Uterus (tissue), 4 donors: ENCODE results near the gene BAIAP2. TPM values are rescaled to one million over a fixed set of nuclear protein-coding genes. Genes with fewer than 3 reads are reported as not detected.

Source experiments
- DNase-seq, 2 donors: peaks; one replicate each; pipeline ENCODE4 v3.0.0-alpha.2; 2019 to 2020
- H3K27ac ChIP-seq, 2 donors: fragments of 200-600 bp; sonication (generic); 1 replicate in 1 of 2; 2 replicates in 1 of 2; pipeline ENCODE4 v1.5.1; 2016 to 2018
- H3K27me3 ChIP-seq, 2 donors: fragments of 200-600 bp; sonication (generic); one replicate each; pipeline ENCODE4 v1.5.1; 2018 to 2019; ENCODE audit warnings: control low read depth in 1 of 2
- H3K36me3 ChIP-seq, 2 donors: fragments of 200-600 bp; sonication (generic); one replicate each; pipeline ENCODE4 v1.5.1; 2019; ENCODE audit warnings: control low read depth in 1 of 2
- H3K4me1 ChIP-seq, 2 donors: fragments of 200-600 bp; sonication (generic); one replicate each; pipeline ENCODE4 v1.5.1; 2018 to 2019; ENCODE audit warnings: control low read depth in 1 of 2
- H3K4me3 ChIP-seq, 2 donors: fragments of 200-600 bp; sonication (generic); 1 replicate in 1 of 2; 2 replicates in 1 of 2; pipeline ENCODE4 v1.5.1; 2018 to 2019; ENCODE audit warnings: mild to moderate bottlenecking in 1 of 2
- H3K9me3 ChIP-seq, 2 donors: fragments of 200-600 bp; sonication (generic); one replicate each; pipeline ENCODE4 v1.5.1; 2019; ENCODE audit warnings: control low read depth in 1 of 2
- CTCF ChIP-seq, 4 experiments: fragments of 200-600 bp in 2 of 4; fragments of 450-650 bp in 2 of 4; sonication (generic) in 2 of 4; IDR thresholded peaks; one replicate each; pipeline ENCODE4 v1.5.1; 2016 to 2019; ENCODE audit warnings: antibody characterized with exemption in 4 of 4, mild to moderate bottlenecking in 2 of 4, moderate library complexity in 1 of 4
- POLR2A ChIP-seq, 2 donors: fragments of 450-650 bp; IDR thresholded peaks; one replicate each; pipeline ENCODE4 v1.6.1; 2016; ENCODE audit warnings: antibody characterized with exemption in 2 of 2, mild to moderate bottlenecking in 1 of 2, moderate library complexity in 1 of 2
- intact Hi-C: fragments of 100-400 bp; cut with DNase I; formaldehyde crosslinking; loops from one replicate; pipeline ENCODE4 v1.15.1; 2023; ENCODE audit warnings: low total_unique reads
- total RNA-seq, 4 donors: library from RNA; depleted of rRNA in 3 of 4; stranded (reverse); fragments of >200 nt in 3 of 4; gene quantifications; one replicate each; pipeline versions ENCODE4 v1.1.0 to v1.2.4, GENCODE V29; 2014 to 2023
- donor health status: DM: yes; HTN: yes; CAD: no.

BAIAP2 gene
- total RNA-seq, 4 donors from 2014 or later = 16.5 to 70.7 (median 45.8) TPM

- DNase-seq = no peak
- Histone ChIP-seq H3K9me3 (no peaks in the 10 kb centered on the region), H3K36me3 (no peaks in the 10 kb centered on the region), H3K4me3 (no peak overlapping the region), H3K27me3 (no peaks in the 10 kb centered on the region), H3K4me1 (peaks cover 0 to 15% of the 10 kb centered on the region in 2 donors), H3K27ac (no peak overlapping the region)
- no peak for TF ChIP-seq CTCF (IDR thresholded peaks at IDR 0.05)
- TF ChIP-seq POLR2A (IDR thresholded peaks at IDR 0.05) = no peak
- intact Hi-C loops = no loop called here
Measured at GRCh38 chr17:81121841-81122733, 87.1 kb downstream of the BAIAP2 start.

GRCh38 chr17:81123052-81124048, 88.4 kb downstream of the BAIAP2 start:
- H3K9me3 ChIP-seq = no peaks in the 10 kb centered on the region
- no peak overlapping the region for H3K27ac ChIP-seq
- DNase-seq = no peak
- no peak for TF ChIP-seq CTCF (IDR thresholded peaks at IDR 0.05)
- TF ChIP-seq POLR2A (IDR thresholded peaks at IDR 0.05) = no peak
- intact Hi-C loops = no loop called here
- H3K27me3 ChIP-seq = no peaks in the 10 kb centered on the region
- H3K4me3 ChIP-seq = no peak overlapping the region
- H3K36me3 ChIP-seq = no peaks in the 10 kb centered on the region
- H3K4me1 ChIP-seq = peaks cover 0 to 15% of the 10 kb centered on the region in 2 donors

- TF ChIP-seq CTCF (IDR thresholded peaks at IDR 0.05) (no peak), POLR2A (IDR thresholded peaks at IDR 0.05) (no peak)
- no peaks in the 10 kb centered on the region for H3K36me3 ChIP-seq
- H3K4me1 ChIP-seq = peaks cover 0 to 6% of the 10 kb centered on the region in 2 donors
- no peak overlapping the region for H3K4me3 ChIP-seq
- DNase-seq = no peak
- no peaks in the 10 kb centered on the region for H3K27me3 ChIP-seq
- H3K9me3 ChIP-seq = no peaks in the 10 kb centered on the region
- intact Hi-C loops = no loop called here
- no peak overlapping the region for H3K27ac ChIP-seq
Measured at GRCh38 chr17:81124377-81124776, 89.4 kb downstream of the BAIAP2 start.

GRCh38 chr17:81125573-81126081, 90.7 kb downstream of the BAIAP2 start:
- H3K4me3 ChIP-seq = no peak overlapping the region
- no peaks in the 10 kb centered on the region for H3K4me1 ChIP-seq
- no peaks in the 10 kb centered on the region for H3K27me3 ChIP-seq
- no peaks in the 10 kb centered on the region for H3K36me3 ChIP-seq
- H3K27ac ChIP-seq = no peak overlapping the region
- intact Hi-C loops = no loop called here
- H3K9me3 ChIP-seq = no peaks in the 10 kb centered on the region
- no peak for DNase-seq
- TF ChIP-seq CTCF (IDR thresholded peaks at IDR 0.05) (no peak), POLR2A (IDR thresholded peaks at IDR 0.05) (no peak)
